CD4-positive, alpha-beta T cell treated with Interleukin-17A for 4 hours (primary cell): ENCODE measurements around the gene GDF10.

Experiments used
- DNase-seq: peaks from one replicate; pipeline ENCODE4 v3.0.0-alpha.2; 2020; ENCODE audit warnings: mixed read lengths

The GDF10 gene

GRCh38 chr10:47357131-47357582 is 57.2 kb downstream of the GDF10 start:
- no peak for DNase-seq

DNA sequence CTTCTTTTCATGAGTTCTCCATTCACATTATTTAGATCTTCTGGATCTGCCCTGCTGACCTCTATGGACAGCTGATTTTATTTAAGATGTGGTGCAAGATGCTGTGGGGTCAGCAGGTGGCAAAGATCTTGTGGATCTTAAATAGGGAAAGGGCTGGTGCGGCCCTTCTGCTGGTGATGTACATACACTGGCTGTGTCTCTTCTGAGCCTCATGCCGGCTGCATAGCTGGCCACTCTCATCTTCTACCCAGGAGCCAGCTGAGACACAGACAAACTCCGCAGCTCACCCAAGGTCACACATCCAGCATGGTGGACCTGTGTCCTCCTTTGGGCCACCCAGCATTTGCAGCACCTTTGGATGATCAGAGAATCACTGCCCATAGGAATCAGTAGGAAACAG is 57.9 kb downstream of the GDF10 start:
- no peak for DNase-seq

- DNase-seq = no peak
Observed at GRCh38 chr10:47358457-47358856, 58.5 kb downstream of the GDF10 start.

- no peak for DNase-seq
Observed at GRCh38 chr10:47359101-47359500, 59.1 kb downstream of the GDF10 start.

- DNase-seq = no peak
Observed at GRCh38 chr10:47359626-47360418, 59.8 kb downstream of the GDF10 start.

DNA sequence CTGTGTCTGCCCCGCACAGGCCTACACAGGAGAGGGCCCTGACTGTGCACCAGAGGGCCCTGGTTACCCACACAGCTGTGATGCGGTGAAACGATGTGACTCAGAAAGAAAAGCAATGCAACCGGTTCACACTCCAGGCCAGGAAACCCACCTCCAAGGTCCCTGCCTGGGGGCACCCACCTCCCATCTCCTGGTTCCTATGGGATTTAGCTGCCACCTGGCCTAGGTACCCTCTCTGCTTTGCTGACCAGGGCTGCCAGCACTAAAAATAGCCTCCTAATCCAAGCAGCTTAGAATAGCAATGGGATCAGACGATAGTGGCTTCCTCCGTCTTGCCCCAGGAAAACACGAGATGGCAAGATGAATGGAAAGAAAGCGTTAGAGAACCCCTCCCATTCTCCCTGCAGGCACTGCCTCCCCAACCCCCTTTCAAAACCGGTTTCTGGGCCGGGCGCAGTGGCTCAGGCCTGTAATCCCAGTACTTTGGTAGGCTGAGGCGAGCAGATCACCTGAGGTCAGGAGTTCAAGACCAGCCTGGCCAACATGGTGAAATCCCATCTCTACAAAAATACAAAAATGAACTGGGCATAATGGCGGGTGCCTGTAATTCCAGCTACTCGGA is 60.5 kb downstream of the GDF10 start:
- no peak for DNase-seq

DNA sequence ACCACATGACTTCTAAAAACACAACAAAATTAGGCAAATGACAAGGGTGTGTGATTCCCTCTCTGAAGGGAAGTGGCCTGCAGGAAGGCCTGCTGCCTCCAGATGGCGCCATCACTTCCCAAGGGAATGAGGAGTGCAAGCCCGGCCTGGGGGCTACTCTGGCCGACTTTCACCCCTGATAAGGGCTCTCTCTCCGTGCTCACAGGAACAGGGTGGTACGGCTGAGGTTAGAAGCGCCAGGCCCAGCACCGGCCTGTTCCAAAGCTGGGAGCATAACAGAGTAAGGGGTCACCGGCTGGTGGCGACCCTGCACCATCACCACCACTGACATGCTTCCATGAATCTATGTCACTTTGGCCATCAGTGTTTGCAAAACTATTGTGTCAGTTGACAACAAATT is 61.3 kb downstream of the GDF10 start:
- DNase-seq = peak; percentile 12

DNA sequence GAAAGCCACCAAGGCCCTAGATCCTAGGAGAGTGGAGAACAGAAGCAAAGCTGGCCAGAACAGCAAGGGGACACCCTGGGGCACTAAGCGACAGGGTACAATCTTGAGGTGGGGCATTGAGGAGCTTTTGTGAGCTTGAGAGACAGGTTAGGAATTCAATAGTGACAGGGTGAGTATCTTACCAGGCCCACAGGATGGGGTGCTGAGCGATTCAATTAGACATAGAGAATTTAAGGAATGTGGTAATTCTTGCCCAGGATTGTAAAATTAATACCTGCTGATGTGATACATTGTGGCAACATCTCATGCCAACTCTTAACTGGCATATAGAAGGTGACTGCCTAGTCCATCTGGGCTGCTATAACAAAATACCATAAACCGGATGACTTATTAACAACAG is 62.2 kb downstream of the GDF10 start:
- no peak for DNase-seq
